Measurements from ENCODE around the gene PGAM5.
A peak's percentile ranks its signal among the peaks of the same experiment; 100 is the strongest.
"Not testable (repeated sequence)": the region's sequence is repeated elsewhere in the genome, so short reads cannot be mapped to it uniquely, and the experiment has no call there.

The PGAM5 gene

GRCh38 chr12:132746613-132747012 lies 36.0 kb downstream of the PGAM5 start:
- Histone ChIP-seq H3K9me3 (ENCODE audit: control insufficient read depth, low read length) (no peaks in the 10 kb centered on the region), H3K27ac (ENCODE audit: insufficient read depth, low read depth, low read length, poor library complexity, severe bottlenecking) (no peak overlapping the region), H3K36me3 (ENCODE audit: control insufficient read depth, insufficient read depth, low read length) (peaks cover 73% of the 10 kb centered on the region), H3K4me3 (ENCODE audit: insufficient read depth, low read depth, low read length) (no peak overlapping the region), H3K27me3 (ENCODE audit: control insufficient read depth, insufficient read depth, low read length, poor library complexity, severe bottlenecking) (no peaks in the 10 kb centered on the region), H3K4me1 (ENCODE audit: control insufficient read depth, insufficient read depth, low read length) (no peaks in the 10 kb centered on the region)
- 92 to 97% methylated on average over 2 to 3 of the region's 3 CpGs for WGBS, 2 experiments

GRCh38 chr12:132747395-132747794 lies 36.8 kb downstream of the PGAM5 start:
- no peaks in the 10 kb centered on the region for H3K9me3 ChIP-seq (ENCODE audit: control insufficient read depth, low read length)
- 95 to 96% methylated on average over 11 of the region's 11 CpGs for WGBS, 2 experiments

GRCh38 chr12:132747896-132748295 lies 37.3 kb downstream of the PGAM5 start:
- no peaks in the 10 kb centered on the region for H3K27me3 ChIP-seq (ENCODE audit: control insufficient read depth, insufficient read depth, low read length, poor library complexity, severe bottlenecking)
- no peaks in the 10 kb centered on the region for H3K4me1 ChIP-seq (ENCODE audit: control insufficient read depth, insufficient read depth, low read length)
- H3K27ac ChIP-seq (ENCODE audit: insufficient read depth, low read depth, low read length, poor library complexity, severe bottlenecking): no peak overlapping the region
- H3K36me3 ChIP-seq (ENCODE audit: control insufficient read depth, insufficient read depth, low read length): peaks cover 71% of the 10 kb centered on the region
- 96 to 97% methylated on average over 22 of the region's 22 CpGs for WGBS, 2 experiments
- no peak overlapping the region for H3K4me3 ChIP-seq (ENCODE audit: insufficient read depth, low read depth, low read length)
- H3K9me3 ChIP-seq (ENCODE audit: control insufficient read depth, low read length): no peaks in the 10 kb centered on the region

More at GRCh38 chr12:132747395-132747794, 36.8 kb downstream of the PGAM5 start:
- H3K27me3 ChIP-seq (ENCODE audit: control insufficient read depth, insufficient read depth, low read length, poor library complexity, severe bottlenecking): no peaks in the 10 kb centered on the region
- no peak overlapping the region for H3K27ac ChIP-seq (ENCODE audit: insufficient read depth, low read depth, low read length, poor library complexity, severe bottlenecking)
- peaks cover 72% of the 10 kb centered on the region for H3K36me3 ChIP-seq (ENCODE audit: control insufficient read depth, insufficient read depth, low read length)
- H3K4me1 ChIP-seq (ENCODE audit: control insufficient read depth, insufficient read depth, low read length): no peaks in the 10 kb centered on the region
- H3K4me3 ChIP-seq (ENCODE audit: insufficient read depth, low read depth, low read length): no peak overlapping the region

GRCh38 chr12:132748319-132748718 lies 37.7 kb downstream of the PGAM5 start:
- H3K4me1 ChIP-seq (ENCODE audit: control insufficient read depth, insufficient read depth, low read length): no peaks in the 10 kb centered on the region
- WGBS, 2 experiments: 90% methylated on average over 10 of the region's 10 CpGs

GRCh38 chr12:132753670-132754069 lies 43.0 kb downstream of the PGAM5 start:
- H3K4me1 ChIP-seq (ENCODE audit: control insufficient read depth, insufficient read depth, low read length); H3K27me3 ChIP-seq (ENCODE audit: control insufficient read depth, insufficient read depth, low read length, poor library complexity, severe bottlenecking); H3K4me3 ChIP-seq (ENCODE audit: insufficient read depth, low read depth, low read length); H3K9me3 ChIP-seq (ENCODE audit: control insufficient read depth, low read length); H3K27ac ChIP-seq (ENCODE audit: insufficient read depth, low read depth, low read length, poor library complexity, severe bottlenecking): not testable (repeated sequence)
- H3K36me3 ChIP-seq (ENCODE audit: control insufficient read depth, insufficient read depth, low read length): peaks cover 49% of the 10 kb centered on the region
- 89 to 93% methylated on average over 7 of the region's 7 CpGs for WGBS, 2 experiments

More at GRCh38 chr12:132748319-132748718, 37.7 kb downstream of the PGAM5 start:
- Histone ChIP-seq H3K4me3 (ENCODE audit: insufficient read depth, low read depth, low read length) (no peak overlapping the region), H3K27me3 (ENCODE audit: control insufficient read depth, insufficient read depth, low read length, poor library complexity, severe bottlenecking) (no peaks in the 10 kb centered on the region), H3K36me3 (ENCODE audit: control insufficient read depth, insufficient read depth, low read length) (peaks cover 72% of the 10 kb centered on the region), H3K9me3 (ENCODE audit: control insufficient read depth, low read length) (no peaks in the 10 kb centered on the region), H3K27ac (ENCODE audit: insufficient read depth, low read depth, low read length, poor library complexity, severe bottlenecking) (no peak overlapping the region)

- H3K27me3 ChIP-seq (ENCODE audit: control insufficient read depth, insufficient read depth, low read length, poor library complexity, severe bottlenecking): no peaks in the 10 kb centered on the region
- H3K9me3 ChIP-seq (ENCODE audit: control insufficient read depth, low read length): no peaks in the 10 kb centered on the region
- H3K27ac ChIP-seq (ENCODE audit: insufficient read depth, low read depth, low read length, poor library complexity, severe bottlenecking): no peak overlapping the region
- H3K4me3 ChIP-seq (ENCODE audit: insufficient read depth, low read depth, low read length): no peak overlapping the region
- H3K36me3 ChIP-seq (ENCODE audit: control insufficient read depth, insufficient read depth, low read length): peaks cover 49% of the 10 kb centered on the region
- WGBS, 2 experiments: 94 to 95% methylated on average over 14 of the region's 14 CpGs
- H3K4me1 ChIP-seq (ENCODE audit: control insufficient read depth, insufficient read depth, low read length): no peaks in the 10 kb centered on the region
Observed at GRCh38 chr12:132754160-132754932, 43.7 kb downstream of the PGAM5 start.

GRCh38 chr12:132758825-132759224 lies 48.2 kb downstream of the PGAM5 start:
- H3K27ac ChIP-seq (ENCODE audit: insufficient read depth, low read depth, low read length, poor library complexity, severe bottlenecking); H3K27me3 ChIP-seq (ENCODE audit: control insufficient read depth, insufficient read depth, low read length, poor library complexity, severe bottlenecking); H3K9me3 ChIP-seq (ENCODE audit: control insufficient read depth, low read length); H3K4me1 ChIP-seq (ENCODE audit: control insufficient read depth, insufficient read depth, low read length); H3K4me3 ChIP-seq (ENCODE audit: insufficient read depth, low read depth, low read length): not testable (repeated sequence)
- WGBS, 2 experiments: 93 to 95% methylated on average over 20 to 22 of the region's 28 CpGs
- peaks cover 11% of the 10 kb centered on the region for H3K36me3 ChIP-seq (ENCODE audit: control insufficient read depth, insufficient read depth, low read length)

- Histone ChIP-seq H3K36me3 (ENCODE audit: control insufficient read depth, insufficient read depth, low read length) (peaks cover 7% of the 10 kb centered on the region), H3K9me3 (ENCODE audit: control insufficient read depth, low read length) (no peaks in the 10 kb centered on the region), H3K4me1 (ENCODE audit: control insufficient read depth, insufficient read depth, low read length) (peaks cover 8% of the 10 kb centered on the region), H3K27me3 (ENCODE audit: control insufficient read depth, insufficient read depth, low read length, poor library complexity, severe bottlenecking) (no peaks in the 10 kb centered on the region), H3K27ac (ENCODE audit: insufficient read depth, low read depth, low read length, poor library complexity, severe bottlenecking) (no peak overlapping the region), H3K4me3 (ENCODE audit: insufficient read depth, low read depth, low read length) (no peak overlapping the region)
- WGBS, 2 experiments: 92 to 95% methylated on average over 4 to 7 of the region's 8 CpGs
Observed at GRCh38 chr12:132759359-132759758, 48.7 kb downstream of the PGAM5 start.

GRCh38 chr12:132761032-132761920 lies 50.6 kb downstream of the PGAM5 start, which contains the start of gene ANKLE2:
Gene ANKLE2 (minus strand): TSS chr12:132761832. CDS start chr12:132761798, 34 bp downstream.
- H3K4me3 ChIP-seq (ENCODE audit: insufficient read depth, low read depth, low read length): peak within 1 kb of the TSS; percentile 78
- 0% methylated on average over 97 of the region's 97 CpGs for WGBS, 2 experiments
- H3K27ac ChIP-seq (ENCODE audit: insufficient read depth, low read depth, low read length, poor library complexity, severe bottlenecking): peak within 1 kb of the TSS; percentile 92
- no peaks in the 10 kb centered on the region for H3K27me3 ChIP-seq (ENCODE audit: control insufficient read depth, insufficient read depth, low read length, poor library complexity, severe bottlenecking)
- H3K9me3 ChIP-seq (ENCODE audit: control insufficient read depth, low read length): no peaks in the 10 kb centered on the region
- H3K36me3 ChIP-seq (ENCODE audit: control insufficient read depth, insufficient read depth, low read length): no peaks in the 10 kb centered on the region
- H3K4me1 ChIP-seq (ENCODE audit: control insufficient read depth, insufficient read depth, low read length): peaks cover 8% of the 10 kb centered on the region
